Body of pancreas (tissue), 4 donors: ENCODE data around the gene ETV3.

ENCODE experiments used
- CTCF ChIP-seq, 7 experiments: fragments of 450-650 bp in 4 of 7; fragments of 200-600 bp in 3 of 7; sonication (generic) in 3 of 7; IDR thresholded peaks; one replicate each; pipeline ENCODE4 v1.5.1; 2016 to 2019; ENCODE audit warnings: antibody characterized with exemption in 7 of 7
- POLR2A ChIP-seq, 3 donors: fragments of 450-650 bp; IDR thresholded peaks; one replicate each; pipeline ENCODE4 v1.6.1; 2016; ENCODE audit warnings: antibody characterized with exemption in 3 of 3, mild to moderate bottlenecking in 2 of 3

- TF ChIP-seq CTCF (IDR thresholded peaks at IDR 0.05) = no peak
- TF ChIP-seq POLR2A (IDR thresholded peaks at IDR 0.05) = no peak
These were observed 21.5 kb downstream of the ETV3 start for GRCh38 chr1:157116737-157117103.
